ENCODE data around the gene ZBTB7C.

Gene ZBTB7C

GRCh38 chr18:47979611-47980200, 429.5 kb downstream of the ZBTB7C start:
- no peaks in the 10 kb centered on the region for H3K9me3 ChIP-seq
- no peaks in the 10 kb centered on the region for H3K27me3 ChIP-seq
- peaks cover 7% of the 10 kb centered on the region for H3K4me1 ChIP-seq
- H3K4me3 ChIP-seq (ENCODE audit: low read depth, low read length) = no peak overlapping the region
- TF ChIP-seq, protein P1, sequence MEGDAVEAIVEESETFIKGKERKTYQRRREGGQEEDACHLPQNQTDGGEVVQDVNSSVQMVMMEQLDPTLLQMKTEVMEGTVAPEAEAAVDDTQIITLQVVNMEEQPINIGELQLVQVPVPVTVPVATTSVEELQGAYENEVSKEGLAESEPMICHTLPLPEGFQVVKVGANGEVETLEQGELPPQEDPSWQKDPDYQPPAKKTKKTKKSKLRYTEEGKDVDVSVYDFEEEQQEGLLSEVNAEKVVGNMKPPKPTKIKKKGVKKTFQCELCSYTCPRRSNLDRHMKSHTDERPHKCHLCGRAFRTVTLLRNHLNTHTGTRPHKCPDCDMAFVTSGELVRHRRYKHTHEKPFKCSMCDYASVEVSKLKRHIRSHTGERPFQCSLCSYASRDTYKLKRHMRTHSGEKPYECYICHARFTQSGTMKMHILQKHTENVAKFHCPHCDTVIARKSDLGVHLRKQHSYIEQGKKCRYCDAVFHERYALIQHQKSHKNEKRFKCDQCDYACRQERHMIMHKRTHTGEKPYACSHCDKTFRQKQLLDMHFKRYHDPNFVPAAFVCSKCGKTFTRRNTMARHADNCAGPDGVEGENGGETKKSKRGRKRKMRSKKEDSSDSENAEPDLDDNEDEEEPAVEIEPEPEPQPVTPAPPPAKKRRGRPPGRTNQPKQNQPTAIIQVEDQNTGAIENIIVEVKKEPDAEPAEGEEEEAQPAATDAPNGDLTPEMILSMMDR (IDR thresholded peaks at IDR 0.05; ENCODE audit: low read depth, low read length) = no peak
- no peak for DNase-seq
- H3K36me3 ChIP-seq = no peaks in the 10 kb centered on the region

GRCh38 chr18:47978603-47979002, 430.6 kb downstream of the ZBTB7C start:
- TF ChIP-seq, protein P1 (IDR thresholded peaks at IDR 0.05; ENCODE audit: low read depth, low read length) = no peak
- peaks cover 1% of the 10 kb centered on the region; the same call in 1 of the 2 replicates for H3K4me1 ChIP-seq
- no peak for DNase-seq
- no peak overlapping the region for H3K4me3 ChIP-seq (ENCODE audit: low read depth, low read length)
- no peaks in the 10 kb centered on the region for H3K27me3 ChIP-seq
- H3K36me3 ChIP-seq = no peaks in the 10 kb centered on the region
- H3K9me3 ChIP-seq = no peaks in the 10 kb centered on the region

DNA sequence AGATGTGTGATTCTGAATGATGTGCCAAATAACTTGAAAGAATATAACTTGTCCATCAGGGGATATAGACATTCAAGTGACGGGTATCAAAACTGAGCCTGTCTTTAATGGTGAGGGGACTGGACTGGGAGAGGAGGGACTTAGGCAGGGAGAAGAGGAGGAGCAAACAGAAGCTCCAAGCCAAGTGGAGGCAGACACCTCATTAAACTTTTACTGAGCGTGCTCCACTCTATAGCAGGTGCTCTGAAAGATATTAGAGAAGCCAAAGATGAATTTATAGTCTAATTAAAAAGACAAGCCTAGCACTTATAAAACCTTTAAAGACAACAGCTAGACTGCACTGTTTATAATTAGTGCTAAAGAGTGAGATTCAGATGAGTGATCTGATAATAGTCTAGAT, 431.0 kb downstream of the ZBTB7C start:
- H3K27me3 ChIP-seq = no peaks in the 10 kb centered on the region
- no peaks in the 10 kb centered on the region for H3K4me1 ChIP-seq
- H3K9me3 ChIP-seq = no peaks in the 10 kb centered on the region
- H3K36me3 ChIP-seq = no peaks in the 10 kb centered on the region
- no peak for DNase-seq
- TF ChIP-seq, protein P1 (IDR thresholded peaks at IDR 0.05; ENCODE audit: low read depth, low read length) = no peak
- no peak overlapping the region for H3K4me3 ChIP-seq (ENCODE audit: low read depth, low read length)
